CD4-positive, alpha-beta T cell treated with Interleukin-6 at 100 ng/mL for 8 hours (primary cell): ENCODE measurements around the gene GNG13.
"Not testable (repeated sequence)": the region's sequence is repeated elsewhere in the genome, so short reads cannot be mapped to it uniquely, and the experiment has no call there.

Experiments
- DNase-seq: peaks from one replicate; pipeline ENCODE4 v3.0.0-alpha.2; 2020; ENCODE audit warnings: mixed read lengths, low spot score

The GNG13 gene

GRCh38 chr16:799948-800833 lies at the start of gene GNG13:
TSS of gene GNG13 (minus strand) at chr16:800734. CDS start at chr16:799077, 1,657 bp downstream.
- DNase-seq = no peak

GRCh38 chr16:848510-849253 lies 48.1 kb upstream of the GNG13 start:
- no peak for DNase-seq

GRCh38 chr16:847681-848445 lies 47.3 kb upstream of the GNG13 start:
- no peak for DNase-seq

GRCh38 chr16:847151-847550 lies 46.6 kb upstream of the GNG13 start:
- no peak for DNase-seq

DNA sequence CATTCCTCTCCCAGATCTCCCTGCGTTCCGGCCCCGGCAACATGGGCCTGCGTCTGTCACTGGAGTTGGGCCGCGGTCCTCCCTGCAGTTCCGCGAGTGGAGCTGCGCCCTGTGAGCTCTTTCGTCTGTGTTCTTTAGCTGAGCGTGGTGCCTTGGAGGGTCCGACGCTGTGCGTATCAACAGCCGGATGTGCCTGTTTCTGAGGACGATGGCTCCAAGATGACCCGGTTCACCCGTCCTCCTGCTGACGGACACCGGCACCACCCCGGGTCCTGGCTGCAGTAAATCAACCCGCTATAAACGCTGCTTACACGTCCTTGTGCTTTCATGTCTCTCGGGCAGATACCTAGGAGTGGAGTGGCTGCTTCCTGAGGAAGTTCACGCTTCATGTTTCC lies 44.8 kb upstream of the GNG13 start:
- no peak for DNase-seq

- DNase-seq = no peak
These were observed 44.3 kb upstream of the GNG13 start for GRCh38 chr16:844638-845350.

GRCh38 chr16:843771-844170 lies 43.2 kb upstream of the GNG13 start:
- DNase-seq = no peak

DNA sequence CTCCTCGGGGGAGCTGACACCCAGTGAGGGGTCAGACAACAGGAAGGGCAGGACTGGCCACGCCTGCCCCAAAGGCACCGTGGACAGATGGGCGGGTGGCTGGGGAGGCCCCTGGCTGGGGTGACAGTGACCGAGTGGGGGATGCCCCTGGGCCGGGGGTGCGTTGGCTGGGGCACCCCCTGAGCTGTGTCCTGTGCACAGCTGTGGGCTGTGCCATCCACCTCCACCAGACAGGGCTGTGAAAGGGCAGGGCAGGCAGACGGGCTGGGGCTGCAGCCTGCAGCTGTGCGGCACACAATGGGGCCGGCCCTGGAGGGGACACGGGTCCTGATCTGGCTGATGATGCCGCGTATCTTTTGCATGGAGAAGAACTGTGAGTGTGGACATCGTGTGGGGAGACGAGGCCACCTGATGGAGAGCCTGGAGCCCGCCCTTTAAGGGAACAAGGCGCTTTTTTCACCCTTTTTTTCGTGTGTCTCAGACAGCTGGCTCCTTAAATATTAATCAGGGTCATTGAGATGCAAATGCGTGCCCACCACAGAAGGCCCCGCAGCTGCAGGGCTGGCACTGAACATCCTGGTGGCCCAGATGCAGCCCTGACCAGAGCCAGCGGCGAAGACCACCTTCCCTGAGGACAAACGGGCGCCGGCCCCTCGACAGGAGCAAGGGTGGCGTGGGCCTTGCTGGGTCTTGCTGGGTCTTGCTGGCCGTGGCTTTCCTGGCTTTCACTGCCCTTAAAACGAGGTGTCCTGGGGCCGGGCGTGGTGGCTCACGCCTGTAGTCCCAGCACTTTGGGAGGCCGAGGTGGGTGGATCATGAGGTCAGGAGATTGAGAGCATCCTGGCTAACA lies 42.4 kb upstream of the GNG13 start:
- no peak for DNase-seq

GRCh38 chr16:842061-842476 lies 41.5 kb upstream of the GNG13 start:
- no peak for DNase-seq

GRCh38 chr16:841455-842060 lies 41.0 kb upstream of the GNG13 start:
- no peak for DNase-seq

DNA sequence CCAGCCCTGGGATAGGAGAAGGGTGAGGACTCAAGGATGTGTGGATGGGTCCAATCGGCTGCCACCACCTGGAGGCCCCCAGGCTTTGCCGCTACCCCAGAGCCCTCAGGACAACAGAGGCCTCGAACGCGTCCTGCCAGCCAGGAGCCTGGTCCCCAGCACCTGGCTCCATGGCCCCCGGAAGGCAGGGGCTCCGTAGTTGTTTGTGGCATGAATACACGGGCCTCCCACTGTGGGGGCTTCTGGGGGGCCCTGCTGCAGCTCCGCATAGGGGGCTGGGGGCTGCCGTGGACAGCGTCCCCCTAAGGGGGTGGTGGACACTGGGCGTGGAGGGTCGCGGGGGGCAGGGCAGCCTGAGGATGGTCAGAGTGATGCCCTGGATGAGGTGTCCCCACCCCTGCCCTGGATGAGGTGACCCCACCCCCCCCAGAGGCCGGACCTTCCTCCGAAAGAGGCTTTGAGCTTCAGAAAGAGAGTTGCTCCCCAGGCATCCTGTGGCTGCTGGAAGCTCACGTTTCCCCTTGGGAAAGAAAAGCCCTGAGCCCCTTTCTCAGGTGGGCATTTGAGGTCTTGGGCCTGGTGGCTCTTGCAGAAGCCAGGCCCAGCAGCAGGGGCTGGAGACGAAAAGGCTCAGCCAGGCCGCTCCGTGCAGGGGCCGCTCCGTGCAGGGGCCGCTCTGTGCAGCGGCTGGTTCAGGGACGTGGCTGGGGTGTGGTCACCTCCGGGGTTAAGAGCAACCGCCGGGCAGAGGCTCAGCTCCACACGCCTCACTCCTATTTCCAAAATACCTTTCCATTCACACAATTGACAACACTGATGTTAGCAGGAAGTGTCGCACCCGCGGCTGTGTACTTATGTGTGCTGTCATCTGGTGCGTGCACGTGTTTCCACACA lies 40.3 kb upstream of the GNG13 start:
- no peak for DNase-seq

DNA sequence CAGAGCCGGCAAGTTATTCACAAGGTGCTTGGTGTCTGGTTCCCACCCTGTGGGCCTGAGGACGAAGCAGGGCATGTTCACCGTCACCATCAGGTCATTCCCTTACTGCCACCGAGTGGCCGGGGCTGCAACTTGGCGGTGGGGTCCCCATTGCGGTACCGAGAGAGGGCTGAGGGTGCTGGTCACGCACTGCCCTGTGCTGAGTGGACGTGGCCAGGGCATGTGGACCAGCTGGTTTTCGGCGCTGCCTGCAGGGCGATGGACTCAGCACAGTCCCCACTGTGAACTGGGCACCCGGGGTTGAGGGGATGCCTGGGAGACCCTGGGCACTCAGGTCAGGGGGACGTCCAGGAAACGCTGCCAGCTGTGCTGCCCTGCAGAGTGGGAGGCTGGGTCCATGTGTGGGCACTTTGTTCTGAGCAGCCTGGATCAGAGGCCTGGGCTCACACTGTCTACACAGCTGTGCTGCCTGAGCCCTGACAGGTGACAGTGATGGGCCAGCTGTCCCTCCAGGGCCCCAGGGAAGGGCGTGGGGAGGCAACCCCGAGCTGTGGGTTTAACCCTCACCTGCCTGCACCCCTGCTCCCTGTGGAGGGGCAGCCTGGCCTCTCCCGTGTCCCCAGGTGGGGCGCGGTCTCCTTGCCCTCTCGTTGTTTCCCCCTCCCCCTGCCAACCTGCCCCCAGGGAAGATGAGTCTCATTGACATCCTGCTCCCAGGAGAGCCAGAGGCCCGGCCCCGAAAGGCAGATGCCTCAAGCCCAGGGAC lies 39.3 kb upstream of the GNG13 start:
- DNase-seq = no peak

DNA sequence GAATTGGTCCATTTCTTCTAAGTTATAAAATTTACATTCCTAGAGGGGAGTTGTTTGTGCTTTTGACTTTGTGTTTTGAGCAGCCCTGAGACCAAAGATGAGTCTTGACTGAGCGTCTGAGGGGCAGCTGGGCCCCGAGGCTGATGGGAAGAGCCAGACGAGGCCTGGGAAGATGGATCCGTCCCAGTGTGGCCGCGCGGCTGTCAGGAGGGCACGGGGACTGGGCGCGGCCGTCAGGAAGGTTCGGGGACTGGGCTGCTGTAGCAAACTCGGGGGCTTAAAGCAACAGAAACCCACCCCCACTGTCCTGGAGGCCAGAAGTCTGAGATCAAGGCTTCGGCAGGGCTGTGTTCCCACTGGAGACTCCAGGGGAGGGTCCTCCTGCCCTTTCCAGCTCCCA lies 38.2 kb upstream of the GNG13 start:
- DNase-seq = no peak

DNA sequence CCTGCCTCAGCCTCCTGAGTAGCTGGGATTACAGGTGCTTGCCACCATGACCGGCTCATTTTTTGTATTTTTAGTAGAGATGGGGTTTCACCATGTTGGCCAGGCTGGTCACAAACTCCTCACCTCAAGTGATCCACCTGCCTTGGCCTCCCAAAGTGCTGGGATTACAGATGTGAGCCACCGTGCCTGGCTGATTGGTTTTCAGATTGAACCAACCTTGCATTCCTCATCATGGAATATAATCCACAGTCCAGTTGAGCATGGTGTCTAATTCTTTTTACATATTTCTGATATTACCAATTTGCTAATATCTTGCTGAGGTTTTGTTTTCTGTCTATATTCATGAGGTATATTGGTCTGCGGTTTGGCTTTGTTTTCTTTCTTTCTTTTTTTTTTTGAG lies 36.3 kb upstream of the GNG13 start:
- DNase-seq = not testable (repeated sequence)

DNA sequence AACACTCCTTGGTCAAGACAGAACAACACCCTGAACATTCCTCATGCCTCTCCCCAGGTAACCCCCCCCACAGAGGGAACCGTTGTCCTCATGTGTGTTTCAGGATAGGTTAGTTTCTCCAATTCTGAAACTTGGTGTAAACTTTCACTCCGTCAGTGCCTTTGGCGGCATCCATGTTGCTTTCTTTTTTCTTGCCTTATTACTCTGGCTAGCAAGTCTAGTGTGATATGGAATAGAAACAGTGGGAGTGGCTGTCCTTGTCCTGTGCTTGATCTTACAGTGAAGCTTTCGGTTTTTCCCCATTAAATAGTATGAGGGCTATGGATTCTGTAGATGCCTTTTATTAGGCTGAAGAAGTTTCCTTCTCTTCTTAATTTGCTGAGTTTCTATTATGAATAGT lies 35.7 kb upstream of the GNG13 start:
- DNase-seq = no peak

DNA sequence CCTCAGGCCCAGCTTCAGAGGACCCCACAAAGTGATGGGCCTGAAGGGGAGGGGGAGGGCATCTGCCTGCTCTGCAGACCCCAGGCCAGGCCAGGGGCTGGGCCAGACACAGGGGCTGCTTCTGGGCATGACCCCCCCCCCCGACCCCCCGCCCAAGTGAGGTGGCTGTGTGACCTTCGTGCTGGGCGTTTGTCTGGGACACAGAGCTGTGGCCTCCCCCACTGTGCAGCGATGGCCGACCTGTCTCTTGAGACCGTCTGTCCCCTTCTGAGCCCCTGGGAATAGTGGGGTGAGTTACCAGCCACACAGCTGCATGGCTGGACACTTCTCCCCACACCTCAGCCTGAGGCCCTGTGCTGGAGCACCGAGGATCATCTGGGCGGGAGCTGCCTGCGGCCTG lies 34.8 kb upstream of the GNG13 start:
- no peak for DNase-seq

DNA sequence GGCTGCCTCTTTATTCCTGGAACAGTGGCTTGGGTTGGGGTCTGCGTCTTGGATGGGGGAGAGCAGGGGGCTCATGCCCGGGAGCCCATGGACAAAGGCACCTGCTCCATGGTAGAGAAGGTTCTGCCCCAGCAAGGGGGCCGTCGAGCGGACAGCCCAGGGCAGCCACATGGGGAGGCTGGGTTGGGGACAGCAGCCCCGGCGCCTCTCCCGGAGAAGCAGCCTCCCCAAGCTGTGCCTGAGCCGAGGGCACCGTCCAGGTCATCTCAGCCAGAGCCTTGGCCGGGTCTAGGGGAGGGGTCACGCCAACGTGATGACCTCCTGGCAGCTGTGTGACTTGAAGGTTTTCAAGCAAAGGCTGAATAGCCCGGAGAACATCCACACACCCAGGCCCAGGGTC lies 32.9 kb upstream of the GNG13 start:
- no peak for DNase-seq

DNA sequence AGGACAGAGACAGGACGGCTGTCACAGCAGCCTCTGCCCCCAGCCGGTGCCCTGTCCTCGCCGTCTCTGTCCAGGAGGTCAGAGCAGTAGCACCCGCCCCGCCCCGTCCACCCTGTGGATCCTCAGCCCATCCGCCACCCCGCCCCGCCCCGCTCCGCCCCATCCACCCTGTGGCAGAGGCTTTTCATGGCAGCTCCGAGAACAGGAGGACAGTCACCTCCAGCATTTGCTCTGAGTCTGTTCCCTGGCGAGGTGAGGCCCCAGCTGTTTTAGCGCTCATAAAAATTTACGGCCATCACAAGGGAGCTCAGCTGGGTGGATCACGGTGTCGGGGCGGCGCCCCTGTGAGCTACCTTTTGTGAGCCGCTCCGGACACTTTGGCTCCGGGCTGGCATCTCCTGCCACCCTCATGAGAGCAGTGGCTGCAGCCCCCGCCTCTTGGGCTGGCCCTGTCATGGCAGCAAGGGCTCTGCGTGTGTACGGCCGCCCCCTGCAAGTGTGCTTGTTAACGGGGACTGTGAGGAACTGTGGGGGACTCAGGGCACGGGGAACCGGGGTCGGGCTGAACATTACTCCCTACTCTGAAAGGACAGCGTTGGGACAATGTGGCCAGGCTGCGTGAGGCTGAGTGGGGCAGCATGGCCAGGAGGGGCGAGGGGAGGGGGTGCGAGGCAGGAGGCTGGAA lies 32.3 kb upstream of the GNG13 start:
- no peak for DNase-seq
